Ishikawa (cell line): ENCODE results near the gene PRLH.

ENCODE experiments used
- CEBPB ChIP-seq: IDR thresholded peaks from 2 replicates; pipeline ENCODE4 v1.6.1; 2012
- CREB1 ChIP-seq: IDR thresholded peaks from 2 replicates; pipeline ENCODE4 v1.6.1; 2012; ENCODE audit warnings: low read depth
- EGR1 ChIP-seq: IDR thresholded peaks from 2 replicates; pipeline ENCODE4 v1.6.1; 2012
- EP300 ChIP-seq: IDR thresholded peaks from 2 replicates; pipeline ENCODE4 v1.6.1; 2012; ENCODE audit warnings: borderline replicate concordance
- FOXM1 ChIP-seq: IDR thresholded peaks from 2 replicates; pipeline ENCODE4 v1.6.1; 2012; ENCODE audit warnings: low read depth, borderline replicate concordance
- NFIC ChIP-seq: IDR thresholded peaks from 2 replicates; pipeline ENCODE4 v1.6.1; 2012
- RAD21 ChIP-seq: IDR thresholded peaks from 2 replicates; pipeline ENCODE4 v1.6.1; 2012; ENCODE audit warnings: low read depth
- TAF1 ChIP-seq: IDR thresholded peaks from 2 replicates; pipeline ENCODE4 v1.6.1; 2012; ENCODE audit warnings: low read depth, mild to moderate bottlenecking
- TEAD4 ChIP-seq: IDR thresholded peaks from 2 replicates; pipeline ENCODE4 v1.6.1; 2012
- YY1 ChIP-seq: IDR thresholded peaks from 2 replicates; pipeline ENCODE4 v1.6.1; 2012; ENCODE audit warnings: low read depth
- ZBTB7A ChIP-seq: IDR thresholded peaks from 2 replicates; pipeline ENCODE4 v1.6.1; 2012; ENCODE audit warnings: low read depth
- TF ChIP-seq, protein P1 (sequence below): IDR thresholded peaks from 2 replicates; pipeline ENCODE4 v1.6.1; 2012; ENCODE audit warnings: low read depth, mild to moderate bottlenecking
- TF ChIP-seq, protein P2 (sequence below): IDR thresholded peaks from 2 replicates; pipeline ENCODE4 v1.6.1; 2012
- TF ChIP-seq, protein P3 (sequence below): IDR thresholded peaks from 2 replicates; pipeline ENCODE4 v1.6.1; 2012

Gene PRLH

DNA sequence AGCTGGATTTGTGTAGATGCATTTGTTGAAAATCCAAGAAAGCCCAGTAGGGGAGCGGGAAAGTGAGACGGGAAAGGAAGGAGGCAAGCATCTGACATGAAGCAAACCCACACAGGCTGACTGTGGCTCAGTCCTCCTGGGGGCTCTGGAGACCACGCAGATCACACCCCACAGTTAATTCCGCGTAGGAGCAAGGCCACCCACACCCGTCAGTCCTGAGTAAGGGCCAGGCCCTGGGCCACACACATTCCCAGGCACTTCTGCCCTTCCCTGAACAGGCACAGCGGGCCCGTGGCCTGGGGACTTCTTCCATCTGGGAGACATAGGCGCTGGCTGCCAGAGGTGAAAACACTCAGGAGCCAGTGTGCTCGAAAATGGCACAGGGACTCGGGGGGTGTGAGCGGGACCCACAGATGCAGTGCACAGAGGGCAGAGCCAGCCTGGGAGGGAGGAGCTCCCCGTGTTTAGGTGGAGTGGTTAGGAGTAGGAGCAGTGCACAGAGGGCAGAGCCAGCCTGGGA, 19.4 kb upstream of the PRLH start:
- TF ChIP-seq FOXM1: no peak
- no peak for TF ChIP-seq ZBTB7A
- TF ChIP-seq, protein P1, sequence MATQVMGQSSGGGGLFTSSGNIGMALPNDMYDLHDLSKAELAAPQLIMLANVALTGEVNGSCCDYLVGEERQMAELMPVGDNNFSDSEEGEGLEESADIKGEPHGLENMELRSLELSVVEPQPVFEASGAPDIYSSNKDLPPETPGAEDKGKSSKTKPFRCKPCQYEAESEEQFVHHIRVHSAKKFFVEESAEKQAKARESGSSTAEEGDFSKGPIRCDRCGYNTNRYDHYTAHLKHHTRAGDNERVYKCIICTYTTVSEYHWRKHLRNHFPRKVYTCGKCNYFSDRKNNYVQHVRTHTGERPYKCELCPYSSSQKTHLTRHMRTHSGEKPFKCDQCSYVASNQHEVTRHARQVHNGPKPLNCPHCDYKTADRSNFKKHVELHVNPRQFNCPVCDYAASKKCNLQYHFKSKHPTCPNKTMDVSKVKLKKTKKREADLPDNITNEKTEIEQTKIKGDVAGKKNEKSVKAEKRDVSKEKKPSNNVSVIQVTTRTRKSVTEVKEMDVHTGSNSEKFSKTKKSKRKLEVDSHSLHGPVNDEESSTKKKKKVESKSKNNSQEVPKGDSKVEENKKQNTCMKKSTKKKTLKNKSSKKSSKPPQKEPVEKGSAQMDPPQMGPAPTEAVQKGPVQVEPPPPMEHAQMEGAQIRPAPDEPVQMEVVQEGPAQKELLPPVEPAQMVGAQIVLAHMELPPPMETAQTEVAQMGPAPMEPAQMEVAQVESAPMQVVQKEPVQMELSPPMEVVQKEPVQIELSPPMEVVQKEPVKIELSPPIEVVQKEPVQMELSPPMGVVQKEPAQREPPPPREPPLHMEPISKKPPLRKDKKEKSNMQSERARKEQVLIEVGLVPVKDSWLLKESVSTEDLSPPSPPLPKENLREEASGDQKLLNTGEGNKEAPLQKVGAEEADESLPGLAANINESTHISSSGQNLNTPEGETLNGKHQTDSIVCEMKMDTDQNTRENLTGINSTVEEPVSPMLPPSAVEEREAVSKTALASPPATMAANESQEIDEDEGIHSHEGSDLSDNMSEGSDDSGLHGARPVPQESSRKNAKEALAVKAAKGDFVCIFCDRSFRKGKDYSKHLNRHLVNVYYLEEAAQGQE: no peak
- TF ChIP-seq, protein P2, sequence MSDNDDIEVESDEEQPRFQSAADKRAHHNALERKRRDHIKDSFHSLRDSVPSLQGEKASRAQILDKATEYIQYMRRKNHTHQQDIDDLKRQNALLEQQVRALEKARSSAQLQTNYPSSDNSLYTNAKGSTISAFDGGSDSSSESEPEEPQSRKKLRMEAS: no peak
- no peak for TF ChIP-seq NFIC

DNA sequence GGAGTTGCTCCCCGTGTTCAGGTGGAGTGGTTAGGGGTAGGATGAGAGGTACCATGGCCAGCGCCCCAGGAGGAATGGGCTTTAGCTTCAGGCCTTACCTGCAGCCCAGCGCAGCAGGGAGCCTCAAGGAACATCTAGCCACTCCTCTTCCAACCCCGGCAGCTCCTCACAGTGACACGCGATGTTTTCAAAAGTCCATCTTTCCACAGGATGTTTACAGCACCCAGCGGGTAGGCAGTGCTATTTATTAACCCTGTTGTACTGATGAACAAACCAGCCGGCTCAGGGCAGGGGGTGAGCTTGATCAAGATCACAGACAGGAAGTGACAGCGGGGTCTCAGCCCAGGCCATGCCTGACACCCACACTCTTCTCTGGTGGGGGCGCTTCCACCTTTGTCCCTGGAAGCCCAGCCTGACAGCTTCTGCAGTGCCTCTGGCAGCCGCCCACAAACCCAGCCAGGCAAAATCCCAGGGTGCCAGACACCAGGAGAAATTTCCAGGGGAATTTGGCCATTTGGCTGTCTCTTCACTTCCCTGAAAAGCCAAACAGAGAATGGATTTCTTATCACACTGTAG, 18.4 kb upstream of the PRLH start:
- TF ChIP-seq, protein P1: peak; percentile 84
- no peak for TF ChIP-seq EP300

DNA sequence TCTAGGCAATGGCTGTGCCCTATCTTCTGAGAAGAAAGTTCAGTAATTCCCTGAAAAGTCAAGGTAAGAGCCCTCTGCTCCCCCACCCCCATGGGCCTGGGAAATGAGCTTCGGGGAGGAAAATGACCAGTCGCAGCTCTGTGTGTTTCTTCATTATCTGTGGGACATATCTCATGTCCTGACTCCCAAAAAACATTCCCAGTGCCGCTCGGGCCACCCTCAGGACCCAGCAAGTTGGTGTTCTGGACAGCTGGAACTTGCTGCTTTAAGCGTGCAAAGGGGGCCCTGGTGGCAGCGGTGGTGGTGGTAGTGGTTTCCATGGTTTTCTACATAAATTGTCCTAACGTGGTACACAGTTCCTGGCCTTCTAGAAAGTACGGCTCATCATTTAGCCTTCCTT, 17.2 kb upstream of the PRLH start:
- no peak for TF ChIP-seq CEBPB
- TF ChIP-seq EGR1: no peak
- no peak for TF ChIP-seq ZBTB7A
- no peak for TF ChIP-seq FOXM1
- TF ChIP-seq, protein P3, sequence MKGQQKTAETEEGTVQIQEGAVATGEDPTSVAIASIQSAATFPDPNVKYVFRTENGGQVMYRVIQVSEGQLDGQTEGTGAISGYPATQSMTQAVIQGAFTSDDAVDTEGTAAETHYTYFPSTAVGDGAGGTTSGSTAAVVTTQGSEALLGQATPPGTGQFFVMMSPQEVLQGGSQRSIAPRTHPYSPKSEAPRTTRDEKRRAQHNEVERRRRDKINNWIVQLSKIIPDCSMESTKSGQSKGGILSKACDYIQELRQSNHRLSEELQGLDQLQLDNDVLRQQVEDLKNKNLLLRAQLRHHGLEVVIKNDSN: no peak
- no peak for TF ChIP-seq TAF1
- TF ChIP-seq, protein P1: no peak
- no peak for TF ChIP-seq RAD21
- TF ChIP-seq YY1: no peak
- TF ChIP-seq, protein P2: no peak
- TF ChIP-seq CREB1: no peak

DNA sequence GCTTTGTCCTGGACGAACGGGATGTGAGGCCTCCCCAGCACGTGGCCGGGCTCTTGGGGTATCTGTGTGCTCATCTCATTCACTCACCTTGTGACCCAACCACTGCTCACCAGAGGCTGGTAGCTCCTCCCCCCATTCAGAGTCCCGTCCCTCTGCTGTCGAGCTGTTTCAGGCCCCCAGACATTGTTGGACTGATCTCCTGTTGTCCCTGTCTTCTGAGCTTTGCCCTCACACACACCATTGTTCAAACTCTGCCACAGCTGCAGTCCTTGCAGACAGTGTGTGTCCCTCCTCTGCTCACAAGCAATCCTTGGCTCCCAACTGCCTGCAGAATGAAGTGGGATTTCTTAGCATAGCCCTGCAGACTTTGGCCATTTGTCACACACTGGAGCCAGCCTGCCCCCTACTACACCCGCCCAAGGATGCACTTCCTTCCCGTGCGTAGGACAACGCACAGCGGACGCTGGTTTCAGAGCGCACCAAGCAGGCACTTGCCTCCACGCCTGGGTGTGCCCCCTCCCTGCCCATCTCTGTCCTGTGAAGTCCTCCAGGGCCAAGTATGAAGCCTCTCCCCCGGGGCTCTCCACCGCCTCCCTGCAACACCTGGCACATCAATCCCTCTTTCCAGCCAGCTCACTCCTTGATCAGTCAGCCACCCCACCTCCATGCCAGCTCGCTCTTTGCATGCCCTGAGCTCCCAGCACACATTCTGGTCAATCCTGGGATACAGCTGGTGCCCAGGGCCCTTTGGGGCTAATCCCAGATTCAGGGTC, 16.5 kb upstream of the PRLH start:
- TF ChIP-seq YY1 (no peak), FOXM1 (no peak)
- TF ChIP-seq, protein P3: no peak

DNA sequence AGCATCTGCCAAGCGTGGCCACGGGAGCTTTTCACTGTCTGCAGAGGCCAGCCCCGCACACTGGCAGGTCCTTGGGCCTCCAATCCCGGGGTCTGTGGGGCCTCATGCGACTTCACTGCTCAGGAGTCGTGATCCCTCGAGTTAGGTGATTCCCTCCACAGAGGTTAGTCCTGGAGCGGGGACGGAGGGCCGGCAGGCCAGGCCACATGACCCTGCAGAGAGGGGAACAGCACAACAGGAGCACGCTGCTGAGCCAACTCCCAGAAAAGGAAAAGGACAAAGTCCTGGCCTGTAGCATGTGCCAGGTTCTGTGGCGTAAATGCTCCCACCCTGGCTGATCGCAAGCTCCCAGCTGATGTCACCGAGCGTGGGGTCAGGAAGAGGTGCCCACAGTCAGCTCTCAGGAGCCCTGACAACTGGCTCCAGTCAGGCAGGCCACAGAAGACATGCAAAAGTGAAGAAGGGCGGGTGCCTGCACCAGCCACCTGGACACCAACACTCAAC, 15.3 kb upstream of the PRLH start:
- TF ChIP-seq YY1 (no peak), ZBTB7A (no peak), NFIC (no peak), RAD21 (no peak), TAF1 (no peak), CEBPB (no peak), TEAD4 (no peak), FOXM1 (no peak)
- TF ChIP-seq, protein P1: no peak
- TF ChIP-seq, protein P3: no peak
